Activated gamma-delta T cell (primary cell): ENCODE results near the gene FCHSD2.
"Not testable (repeated sequence)": the region's sequence is repeated elsewhere in the genome, so short reads cannot be mapped to it uniquely, and the experiment has no call there.

Experiments used
- DNase-seq: peaks from one replicate; lab custom pipeline; 2025; lab: John Stamatoyannopoulos, UW

FCHSD2 gene

GRCh38 chr11:72926076-72926475, 216.0 kb downstream of the FCHSD2 start:
- no peak for DNase-seq

- no peak for DNase-seq
Measured at GRCh38 chr11:72925656-72926055, 216.5 kb downstream of the FCHSD2 start.

GRCh38 chr11:72924568-72925190, 217.4 kb downstream of the FCHSD2 start:
- no peak for DNase-seq

GRCh38 chr11:72921028-72921716, 220.9 kb downstream of the FCHSD2 start:
- no peak for DNase-seq

GRCh38 chr11:72920001-72920400, 222.1 kb downstream of the FCHSD2 start:
- no peak for DNase-seq

GRCh38 chr11:72918851-72919250, 223.3 kb downstream of the FCHSD2 start:
- no peak for DNase-seq

- DNase-seq: no peak
Measured at GRCh38 chr11:72912253-72912652, 229.9 kb downstream of the FCHSD2 start.

GRCh38 chr11:72909558-72910388, 232.3 kb downstream of the FCHSD2 start:
- not testable (repeated sequence) for DNase-seq

GRCh38 chr11:72908032-72908676, 234.0 kb downstream of the FCHSD2 start:
- no peak for DNase-seq

- no peak for DNase-seq
Measured at GRCh38 chr11:72904016-72904415, 238.1 kb downstream of the FCHSD2 start.

- no peak for DNase-seq
Measured at GRCh38 chr11:72901374-72901773, 240.7 kb downstream of the FCHSD2 start.

GRCh38 chr11:72900013-72900412, 242.1 kb downstream of the FCHSD2 start:
- no peak for DNase-seq

- no peak for DNase-seq
Measured at GRCh38 chr11:72899238-72899637, 242.9 kb downstream of the FCHSD2 start.

- no peak for DNase-seq
Measured at GRCh38 chr11:72897506-72897905, 244.6 kb downstream of the FCHSD2 start.

GRCh38 chr11:72896431-72896830, 245.7 kb downstream of the FCHSD2 start:
- no peak for DNase-seq

GRCh38 chr11:72890881-72891280, 251.2 kb downstream of the FCHSD2 start:
- no peak for DNase-seq

GRCh38 chr11:72886619-72887018, 255.5 kb downstream of the FCHSD2 start:
- DNase-seq: no peak

GRCh38 chr11:72885749-72886609, 256.1 kb downstream of the FCHSD2 start:
- DNase-seq: no peak

GRCh38 chr11:72876147-72876546, 266.0 kb downstream of the FCHSD2 start:
- DNase-seq: no peak

GRCh38 chr11:72875736-72876135, 266.4 kb downstream of the FCHSD2 start:
- DNase-seq: no peak

GRCh38 chr11:72872012-72872411, 270.1 kb downstream of the FCHSD2 start:
- no peak for DNase-seq
